Activated CD4-positive, alpha-beta T cell treated with anti-CD3 and anti-CD28 coated beads, Interleukin-2, amount 50 U/mL, for 1 hour (primary cell): ENCODE results near the gene ANK2.
"Not testable (repeated sequence)": the region's sequence is repeated elsewhere in the genome, so short reads cannot be mapped to it uniquely, and the experiment has no call there.

Experiments used
- DNase-seq: peaks from one replicate; pipeline ENCODE4 v3.0.0-alpha.2; 2020

ANK2 gene

DNA sequence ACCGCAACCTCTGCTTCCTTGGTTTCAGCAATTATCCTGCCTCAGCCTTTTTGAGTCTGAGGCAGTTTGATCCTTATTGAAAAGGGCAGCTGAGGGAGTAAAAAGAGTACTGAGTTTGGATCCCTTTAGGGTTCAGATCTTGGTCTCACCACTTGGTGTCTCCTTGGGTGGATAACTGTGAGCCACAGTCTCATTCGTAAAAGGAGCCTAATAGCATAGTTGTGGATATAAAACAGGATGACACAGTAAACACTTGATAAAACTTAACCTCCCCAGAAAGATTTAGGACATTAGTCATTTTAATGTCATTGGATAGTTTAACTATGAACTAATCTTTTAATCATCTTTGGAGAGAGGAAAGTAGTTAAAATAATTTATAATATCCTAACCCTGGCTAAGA, 173.0 kb downstream of the ANK2 start:
- DNase-seq, result no peak

- no peak for DNase-seq
Measured at GRCh38 chr4:113223001-113223400, 173.5 kb downstream of the ANK2 start.

- DNase-seq, result no peak
Measured at GRCh38 chr4:113232194-113232593, 182.7 kb downstream of the ANK2 start.

DNA sequence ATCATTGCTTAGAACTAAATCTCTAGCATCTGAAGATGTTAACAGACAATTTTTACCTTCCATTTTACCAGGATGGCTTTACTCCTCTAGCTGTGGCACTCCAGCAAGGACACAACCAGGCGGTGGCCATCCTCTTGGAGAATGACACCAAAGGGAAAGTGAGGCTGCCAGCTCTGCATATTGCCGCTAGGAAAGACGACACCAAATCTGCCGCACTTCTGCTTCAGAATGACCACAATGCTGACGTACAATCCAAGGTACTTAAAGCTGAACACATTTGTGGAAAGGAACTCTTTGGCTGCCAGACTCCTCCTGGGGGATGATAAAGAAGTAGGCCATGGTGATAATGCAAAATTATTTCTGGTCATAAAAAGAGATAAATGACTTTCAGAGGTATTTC, 187.5 kb downstream of the ANK2 start:
- no peak for DNase-seq

GRCh38 chr4:113243312-113243711, 193.9 kb downstream of the ANK2 start:
- DNase-seq, result no peak

- not testable (repeated sequence) for DNase-seq
Measured at GRCh38 chr4:113244747-113245146, 195.3 kb downstream of the ANK2 start.

DNA sequence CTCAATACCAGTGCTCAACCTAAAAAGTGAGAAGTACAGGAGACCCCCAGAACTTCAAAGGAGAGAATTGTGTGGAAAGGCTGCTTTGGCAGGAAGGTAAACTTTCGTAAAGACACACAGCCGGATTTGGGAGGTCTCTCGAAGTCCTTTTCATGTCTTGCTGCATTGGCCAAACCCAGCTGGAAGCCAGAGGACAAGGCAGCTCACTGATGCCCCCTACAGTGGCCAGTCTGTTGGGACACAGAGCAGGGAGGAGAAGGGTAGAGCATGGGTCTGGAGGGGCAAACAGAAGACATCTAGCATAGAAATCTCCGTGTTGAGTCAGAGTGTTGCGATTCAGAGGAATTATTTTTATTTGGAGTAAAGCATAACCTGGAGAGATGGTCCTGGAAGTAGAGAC, 198.9 kb downstream of the ANK2 start:
- no peak for DNase-seq

- no peak for DNase-seq
Measured at GRCh38 chr4:113255628-113256027, 206.2 kb downstream of the ANK2 start.

- no peak for DNase-seq
Measured at GRCh38 chr4:113256946-113257345, 207.5 kb downstream of the ANK2 start.

DNA sequence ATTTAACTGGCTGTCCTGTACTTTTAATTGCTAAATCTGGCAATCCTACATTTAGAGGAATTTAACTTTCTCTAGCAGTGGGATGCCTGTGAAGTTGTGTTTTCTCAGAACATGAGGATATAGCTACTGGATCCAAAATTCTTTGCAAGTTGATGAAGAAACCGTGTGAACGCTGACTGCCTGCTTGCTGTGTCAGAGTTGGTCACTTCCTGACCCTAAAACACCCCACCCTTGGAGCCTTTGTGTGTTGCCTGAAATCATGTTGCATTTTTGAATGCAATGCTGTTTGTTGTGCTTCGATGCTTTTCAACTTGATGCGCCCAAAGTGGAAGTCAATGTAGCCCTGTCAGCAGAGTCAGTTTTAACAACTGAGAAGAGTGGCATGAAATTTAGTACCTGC, 211.2 kb downstream of the ANK2 start:
- no peak for DNase-seq

DNA sequence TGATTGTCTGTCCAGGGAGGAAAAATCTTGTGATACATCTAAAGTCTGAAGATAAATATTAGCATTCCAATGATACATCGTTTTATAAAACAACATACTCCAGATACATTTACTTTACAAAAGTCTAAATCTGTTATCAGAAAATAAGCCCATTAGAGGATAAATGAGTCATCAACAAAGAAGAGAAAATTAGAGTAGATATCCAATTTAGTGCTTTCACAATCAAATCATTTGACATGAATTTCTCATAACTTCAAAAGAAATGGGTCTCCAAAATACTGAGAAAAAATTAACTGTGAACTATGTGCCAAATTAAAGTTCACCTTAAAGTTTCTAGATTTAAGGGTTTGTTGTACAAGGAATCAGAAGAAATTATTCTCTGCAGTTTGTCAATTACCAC, 213.8 kb downstream of the ANK2 start:
- no peak for DNase-seq

GRCh38 chr4:113270520-113271319, 221.3 kb downstream of the ANK2 start:
- DNase-seq, result no peak

DNA sequence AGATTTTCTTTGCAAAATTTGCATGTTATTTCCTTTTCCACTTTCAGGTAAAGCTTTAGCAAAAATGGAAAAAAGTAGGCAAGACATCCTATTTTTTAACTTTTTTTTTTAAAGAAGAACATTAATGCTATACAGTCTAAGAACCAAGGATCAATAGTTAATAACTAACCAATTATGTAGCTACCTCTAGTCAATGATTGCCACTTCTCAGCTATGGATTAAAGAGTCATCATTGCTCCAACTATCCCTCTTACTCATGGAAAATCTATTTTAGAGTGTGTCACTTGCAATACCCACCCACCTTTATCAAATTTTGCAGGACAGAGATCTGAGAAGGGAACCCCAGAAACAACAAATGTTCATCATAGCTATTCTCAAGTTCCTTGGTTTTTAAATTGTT, 223.1 kb downstream of the ANK2 start:
- no peak for DNase-seq

DNA sequence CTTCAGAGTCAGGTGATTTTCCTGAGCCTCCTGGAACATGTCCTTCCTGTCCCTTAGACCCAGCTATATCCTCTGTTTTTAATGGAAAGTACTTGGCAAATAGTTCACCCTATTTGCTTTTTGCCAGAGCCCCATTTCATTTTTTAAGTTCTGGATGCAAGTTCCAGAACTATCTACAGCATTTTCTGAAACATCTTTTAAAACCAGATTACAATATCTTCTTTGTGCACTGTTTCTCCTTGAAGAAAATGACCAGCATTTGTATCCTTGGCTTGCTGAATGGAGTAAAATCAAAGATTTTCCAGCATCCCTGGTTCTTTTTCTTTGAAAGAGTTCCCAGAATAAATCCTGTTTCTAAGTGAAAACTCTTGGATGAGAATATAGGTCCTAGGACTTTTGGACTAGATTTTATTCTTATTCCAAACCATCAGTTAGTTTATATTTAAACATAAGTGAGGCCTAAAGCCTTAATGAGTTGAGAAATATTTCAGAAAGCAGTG, 224.3 kb downstream of the ANK2 start:
- no peak for DNase-seq

- no peak for DNase-seq
Measured at GRCh38 chr4:113276464-113277170, 227.2 kb downstream of the ANK2 start.

GRCh38 chr4:113278324-113278934, 229.0 kb downstream of the ANK2 start:
- DNase-seq, result peak; percentile 25

DNA sequence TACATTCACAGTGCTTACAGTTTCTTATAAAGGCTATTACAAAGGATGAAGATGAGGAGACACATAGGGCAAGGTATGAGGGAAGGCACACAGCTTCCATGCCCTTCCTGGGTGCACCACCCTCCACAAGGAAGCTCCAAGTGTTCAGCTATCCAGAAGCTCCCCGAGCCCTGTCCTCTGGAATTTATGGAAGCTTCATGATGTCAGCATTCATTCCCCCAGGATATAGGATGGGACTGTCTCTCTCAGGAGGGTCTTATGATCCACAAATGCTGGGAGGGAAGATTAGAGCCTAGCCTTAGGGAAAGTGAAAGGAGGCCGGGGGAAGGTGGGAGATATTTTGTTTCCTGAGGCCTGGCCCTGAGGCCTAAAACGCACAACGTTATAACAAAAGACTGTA, 236.0 kb downstream of the ANK2 start:
- no peak for DNase-seq

DNA sequence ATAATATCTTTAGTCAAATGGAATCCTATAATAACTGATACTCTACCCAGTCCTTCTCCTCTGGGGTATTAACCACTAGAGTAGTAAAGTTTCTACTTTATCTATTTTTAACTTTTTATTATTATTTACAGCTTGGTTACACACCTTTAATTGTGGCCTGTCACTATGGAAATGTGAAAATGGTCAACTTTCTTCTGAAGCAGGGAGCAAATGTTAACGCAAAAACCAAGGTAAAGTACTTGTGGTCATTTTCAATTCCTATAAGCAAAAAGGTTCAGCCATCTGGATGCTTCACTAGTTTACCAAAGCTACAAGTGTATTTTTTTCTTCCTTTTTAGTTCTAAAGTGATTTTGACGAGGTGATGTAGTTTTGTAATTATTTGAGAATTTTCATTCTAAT, 238.8 kb downstream of the ANK2 start:
- DNase-seq, result no peak

DNA sequence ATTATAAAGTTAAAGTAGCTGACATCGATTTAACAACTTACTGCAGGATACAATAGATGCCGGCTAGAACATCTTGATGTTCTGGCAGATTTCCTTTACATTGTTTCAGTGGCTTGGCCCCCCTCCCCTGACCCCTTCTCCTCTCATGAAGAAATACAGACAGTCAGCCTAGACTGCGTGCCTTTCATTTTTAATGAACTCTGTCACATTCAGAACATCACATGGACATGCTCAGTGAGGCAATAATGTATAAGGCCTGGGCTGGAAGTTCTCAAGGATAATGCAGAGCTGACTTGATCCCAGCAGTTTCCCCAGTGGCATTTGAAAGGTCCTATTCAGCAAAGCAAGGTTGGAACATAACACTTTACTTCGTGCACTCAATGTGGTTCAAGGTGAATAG, 239.2 kb downstream of the ANK2 start:
- DNase-seq, result no peak

DNA sequence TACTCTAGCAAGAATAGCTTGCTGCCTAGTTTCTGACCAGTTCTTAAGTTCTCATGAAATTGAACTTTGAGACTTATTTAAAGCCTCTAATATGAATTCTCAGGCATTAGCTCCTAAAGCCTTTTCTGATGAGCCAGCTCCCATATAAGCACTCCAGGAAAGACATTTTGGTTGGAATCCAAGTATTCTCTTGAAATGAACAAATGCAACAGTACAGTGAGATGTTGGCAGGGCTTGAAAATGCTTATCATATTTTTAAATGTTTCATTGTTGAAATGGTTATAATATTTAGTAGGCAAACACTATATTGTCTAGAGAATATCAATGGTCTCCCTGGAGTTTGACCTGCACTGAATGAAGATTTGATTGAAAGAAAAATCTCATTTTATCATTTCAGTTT, 240.3 kb downstream of the ANK2 start:
- no peak for DNase-seq

DNA sequence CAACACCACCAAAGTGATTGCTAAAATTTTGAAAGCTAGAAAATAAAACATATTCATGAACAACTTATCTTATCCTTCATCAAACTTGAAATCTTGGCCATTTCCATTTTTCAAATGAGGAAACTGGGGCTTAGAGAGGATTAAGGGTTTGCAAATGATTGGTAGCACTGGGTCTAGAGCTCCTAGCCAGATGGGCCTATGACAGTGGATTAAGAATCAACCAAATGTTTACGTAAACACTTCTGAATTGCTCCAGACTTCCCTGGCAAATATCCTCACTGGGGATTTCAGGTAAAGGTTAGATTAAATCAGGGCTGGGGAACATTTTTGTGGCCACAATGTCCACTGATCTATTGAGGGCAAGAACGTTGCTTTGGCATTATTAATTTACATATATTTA, 241.2 kb downstream of the ANK2 start:
- DNase-seq, result no peak

DNA sequence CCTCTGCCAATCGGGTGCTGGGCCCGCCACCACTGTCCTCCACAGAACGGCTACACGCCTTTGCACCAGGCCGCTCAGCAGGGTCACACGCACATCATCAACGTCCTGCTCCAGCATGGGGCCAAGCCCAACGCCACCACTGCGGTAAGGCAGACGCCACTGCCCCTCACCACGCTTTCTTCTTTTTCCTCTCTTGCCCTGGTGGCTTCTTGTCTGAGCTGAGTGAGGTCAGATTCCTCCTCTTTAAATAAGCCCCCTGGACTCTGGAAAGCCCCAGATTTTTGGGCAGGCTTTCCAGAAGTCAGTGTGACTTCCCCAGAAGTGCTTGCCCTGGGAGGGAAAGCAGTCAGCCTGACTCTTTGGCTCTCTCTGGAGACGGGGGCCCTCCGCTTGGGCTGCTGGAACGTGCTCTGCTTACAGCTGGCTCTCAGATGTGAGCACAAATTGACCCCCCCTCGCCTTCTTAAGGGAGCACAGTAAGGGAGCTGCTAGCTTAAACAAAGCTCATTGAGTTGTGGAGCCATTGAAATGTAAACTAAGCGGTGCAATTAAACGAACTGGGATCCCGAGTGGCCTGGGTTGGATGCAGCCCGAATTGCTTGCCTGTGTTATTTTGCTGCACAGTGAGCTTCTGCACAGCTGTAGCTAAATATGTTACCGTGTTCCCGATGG, 243.1 kb downstream of the ANK2 start:
- DNase-seq, result no peak

GRCh38 chr4:113293043-113293560, 243.6 kb downstream of the ANK2 start:
- DNase-seq, result no peak
